ENCODE data around the gene MALSU1. TPM values are rescaled to one million over a fixed set of nuclear protein-coding genes. Genes with fewer than 3 reads are reported as not detected.
"Not testable (repeated sequence)": the region's sequence is repeated elsewhere in the genome, so short reads cannot be mapped to it uniquely, and the experiment has no call there.

The MALSU1 gene
- polyA plus RNA-seq, 1 donor, result 54.0 TPM

GRCh38 chr7:23284871-23285270 is 14.3 kb upstream of the MALSU1 start:
- no peak for DNase-seq

GRCh38 chr7:23285657-23286646 is 13.2 kb upstream of the MALSU1 start:
- no peak for DNase-seq

DNA sequence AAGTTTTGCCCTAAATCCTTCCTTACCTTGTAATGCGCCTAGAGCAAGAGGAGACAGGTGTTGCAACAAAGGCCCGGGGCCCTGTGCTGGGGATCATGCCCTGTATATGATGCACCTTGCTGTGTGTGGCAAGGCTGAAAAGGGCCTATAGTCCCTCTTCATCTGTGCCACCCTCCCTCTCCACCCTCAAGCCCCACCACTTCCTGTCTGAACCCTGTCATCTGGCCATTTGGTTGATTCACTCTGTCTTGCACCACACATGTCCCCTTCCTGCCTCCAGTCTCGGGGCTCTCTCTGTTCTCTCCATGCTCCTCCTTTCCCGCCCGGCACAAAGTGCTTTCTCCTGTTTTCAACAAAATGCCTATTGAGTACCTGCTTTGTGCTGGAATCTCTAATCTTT is 11.5 kb upstream of the MALSU1 start:
- no peak for DNase-seq

DNA sequence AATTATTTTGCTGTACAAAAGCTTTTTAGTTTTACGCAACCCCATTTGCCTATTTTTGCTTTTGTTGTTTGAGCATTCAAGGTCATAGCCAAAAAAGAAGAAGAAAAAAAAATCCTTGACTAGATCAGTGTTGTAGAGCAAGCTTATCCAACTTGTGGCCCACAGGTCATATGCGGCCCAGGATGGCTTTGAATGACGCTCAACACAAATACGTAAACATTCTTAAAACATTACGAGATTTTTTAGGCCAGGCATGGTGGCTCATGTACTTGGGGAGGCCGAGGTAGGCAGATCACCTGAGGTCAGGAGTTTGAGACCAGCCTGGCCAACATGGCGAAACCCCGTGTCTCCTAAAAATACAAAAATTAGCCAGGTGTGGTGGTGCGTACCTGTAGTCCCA is 8.1 kb upstream of the MALSU1 start:
- no peak for DNase-seq

- DNase-seq, result no peak
Measured at GRCh38 chr7:23291957-23292560, 7.1 kb upstream of the MALSU1 start.

DNA sequence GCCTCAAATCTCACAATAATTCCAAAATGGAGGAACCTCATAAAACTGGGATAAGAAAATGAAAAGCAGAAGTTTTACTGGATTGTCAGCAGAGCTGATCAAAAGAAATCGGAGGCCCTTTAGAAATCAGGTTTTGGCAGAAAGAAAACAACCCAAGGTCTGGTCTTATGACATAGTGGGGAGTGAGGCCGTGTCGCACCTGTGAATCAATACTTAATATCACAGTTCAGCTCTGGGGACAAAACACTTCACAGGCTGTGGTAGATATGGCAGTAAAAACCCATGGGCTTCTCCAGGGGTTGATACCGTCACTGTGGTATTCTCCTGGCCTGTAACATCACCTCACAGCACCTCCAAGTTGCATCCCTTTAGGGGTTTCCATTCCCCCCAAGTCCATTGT is 6.5 kb upstream of the MALSU1 start:
- no peak for DNase-seq

DNA sequence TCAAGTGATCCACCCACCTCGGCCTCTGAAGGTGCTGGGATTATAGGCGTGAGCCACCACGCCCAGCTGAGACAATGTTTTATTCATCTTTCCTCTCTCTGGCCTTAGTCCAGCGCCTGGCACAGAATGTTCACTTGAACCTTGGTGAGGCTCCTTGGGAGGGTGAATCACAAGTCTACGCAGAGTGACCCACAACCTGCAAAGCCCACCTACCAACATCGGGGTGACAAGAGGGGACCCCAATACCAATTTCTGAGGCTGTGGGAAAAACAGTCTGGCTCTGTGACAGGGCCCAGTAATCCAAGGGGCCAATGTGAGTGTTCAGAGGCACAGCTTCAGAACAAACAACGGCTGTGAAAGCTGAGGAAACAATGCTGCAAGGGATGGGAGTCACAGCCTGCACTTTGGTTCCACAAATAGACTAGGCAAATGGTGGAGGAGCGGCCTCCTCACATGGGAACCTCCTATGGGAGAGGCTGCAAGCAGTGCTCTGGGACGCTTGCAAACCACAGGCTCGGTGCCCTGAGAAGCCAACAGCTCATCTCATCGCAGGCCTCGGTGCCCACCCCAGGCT is 5.6 kb upstream of the MALSU1 start:
- no peak for DNase-seq

- DNase-seq, result no peak
Measured at GRCh38 chr7:23294549-23295400, 4.4 kb upstream of the MALSU1 start.

- DNase-seq, result no peak
Measured at GRCh38 chr7:23295401-23295697, 3.8 kb upstream of the MALSU1 start.

DNA sequence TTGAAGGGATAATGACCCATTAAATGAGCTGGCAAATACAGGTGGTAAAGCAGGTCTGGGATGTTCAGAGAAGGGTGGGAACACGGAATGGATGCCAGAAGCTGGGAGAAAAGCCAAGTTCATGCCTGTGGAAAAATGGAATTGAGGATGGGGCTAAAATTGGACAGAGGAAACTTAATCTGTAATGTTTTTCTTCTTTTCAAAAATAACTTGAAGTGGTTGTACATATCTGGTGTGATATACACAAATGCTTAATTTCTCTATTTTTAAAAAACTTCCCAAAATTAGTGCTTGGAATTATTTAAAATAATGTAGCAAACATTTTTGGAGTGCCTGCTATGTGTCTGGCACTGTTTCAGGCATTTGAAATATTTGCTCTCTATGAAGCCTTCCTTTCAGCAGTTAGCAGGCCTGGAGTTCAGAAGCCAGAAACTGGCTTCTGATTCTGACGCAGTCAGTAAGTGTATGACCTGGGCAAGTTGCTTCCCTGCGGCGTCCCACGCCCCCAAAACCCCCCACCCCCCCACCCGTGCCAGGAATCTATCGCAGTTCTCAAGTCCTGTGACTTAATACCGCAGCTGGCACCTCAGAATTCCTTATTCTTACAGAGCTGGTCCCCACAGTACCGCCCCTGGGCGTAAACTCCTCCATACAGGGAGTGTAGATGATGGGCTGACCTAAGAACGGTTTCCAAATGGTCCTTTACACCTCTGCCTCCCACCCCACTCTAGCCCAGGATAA is 828 bp upstream of the MALSU1 start:
- DNase-seq, result no peak

GRCh38 chr7:23299770-23300300 is 696 bp downstream of the MALSU1 start:
- no peak for DNase-seq

DNA sequence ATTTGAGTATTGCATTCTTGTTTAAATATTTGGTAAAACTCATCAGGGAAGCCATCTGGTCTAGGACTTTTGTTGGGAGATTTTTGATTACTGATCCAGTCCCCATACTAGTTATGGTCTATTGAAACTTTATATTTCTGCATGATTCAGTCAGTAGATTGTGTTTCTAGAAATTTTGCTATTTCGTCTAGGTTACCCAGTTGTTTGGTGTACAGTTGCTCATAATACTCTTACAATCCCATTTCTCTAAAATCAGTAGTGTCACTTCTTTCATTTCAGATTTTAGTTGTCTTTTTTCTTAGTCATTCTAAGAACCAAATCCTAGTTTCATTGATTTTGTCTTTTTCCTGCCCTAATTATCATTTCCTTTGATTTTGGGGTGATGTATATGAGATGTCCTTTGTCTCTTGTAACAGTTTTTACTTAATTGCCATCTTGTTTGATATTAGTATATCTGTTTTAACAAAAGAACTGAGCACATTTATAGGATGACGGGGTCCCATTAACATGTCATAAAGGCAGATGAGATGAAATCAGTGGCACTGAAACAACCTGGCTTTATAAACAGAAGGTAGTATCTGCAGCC is 7.9 kb downstream of the MALSU1 start:
- DNase-seq, result no peak

- DNase-seq, result no peak
Measured at GRCh38 chr7:23308754-23309153, 9.6 kb downstream of the MALSU1 start.

DNA sequence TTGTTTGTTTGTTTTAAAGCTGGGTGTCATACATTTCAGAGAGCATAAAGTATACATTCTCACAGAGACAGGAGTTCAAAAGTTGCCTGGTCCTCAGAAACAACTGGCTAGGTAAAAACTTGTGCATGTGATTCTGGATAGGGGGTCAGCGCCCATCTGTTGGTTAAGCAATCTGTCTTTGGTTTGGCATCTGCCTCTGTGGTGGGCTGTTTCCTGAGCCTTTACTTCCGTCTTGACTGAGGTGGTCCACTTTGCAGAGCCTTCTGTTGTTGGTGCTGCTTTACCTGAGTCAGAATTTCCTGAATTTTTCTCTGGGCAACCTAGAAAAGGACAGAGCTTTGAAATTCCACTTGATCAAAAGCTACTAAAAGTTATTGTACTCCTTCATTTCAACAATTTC is 13.0 kb downstream of the MALSU1 start:
- DNase-seq, result not testable (repeated sequence)

DNA sequence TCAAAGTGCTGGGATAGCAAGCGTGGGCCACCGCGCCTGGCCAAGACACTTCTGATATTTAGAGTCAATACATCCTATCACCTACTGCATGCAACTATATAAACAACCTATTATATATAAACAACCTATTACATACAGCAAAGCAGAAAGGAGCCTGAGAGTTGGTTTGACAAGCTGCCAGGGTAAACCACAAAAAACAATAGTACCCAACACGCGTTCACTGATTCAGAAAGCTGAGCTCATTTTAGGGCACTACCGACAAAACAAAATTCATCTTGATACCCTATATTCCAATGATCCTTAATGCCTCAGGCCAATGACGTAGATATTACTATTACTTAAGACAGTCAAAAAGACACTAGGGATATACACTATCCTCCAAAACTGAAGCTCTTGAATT is 16.2 kb downstream of the MALSU1 start:
- DNase-seq, result no peak

- DNase-seq, result no peak
Measured at GRCh38 chr7:23331132-23331531, 32.0 kb downstream of the MALSU1 start.

DNA sequence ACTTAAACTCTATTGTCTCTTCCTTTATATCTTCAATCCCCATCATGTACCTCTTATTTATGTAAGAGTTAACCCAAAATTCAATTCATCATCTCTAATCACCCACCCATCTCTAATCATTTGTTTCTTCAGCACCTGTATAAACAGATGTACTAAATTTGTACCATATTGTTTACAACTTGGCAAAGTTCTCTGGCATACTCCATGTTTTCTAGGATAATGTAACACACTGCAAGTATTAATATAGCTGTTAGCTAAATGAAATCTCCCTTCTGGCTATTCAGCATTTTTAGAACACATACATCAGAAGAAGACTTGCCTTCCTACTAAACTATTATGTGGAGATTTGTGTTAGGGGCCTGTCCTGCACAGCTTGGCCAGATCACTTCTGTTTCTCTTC is 33.1 kb downstream of the MALSU1 start:
- no peak for DNase-seq

DNA sequence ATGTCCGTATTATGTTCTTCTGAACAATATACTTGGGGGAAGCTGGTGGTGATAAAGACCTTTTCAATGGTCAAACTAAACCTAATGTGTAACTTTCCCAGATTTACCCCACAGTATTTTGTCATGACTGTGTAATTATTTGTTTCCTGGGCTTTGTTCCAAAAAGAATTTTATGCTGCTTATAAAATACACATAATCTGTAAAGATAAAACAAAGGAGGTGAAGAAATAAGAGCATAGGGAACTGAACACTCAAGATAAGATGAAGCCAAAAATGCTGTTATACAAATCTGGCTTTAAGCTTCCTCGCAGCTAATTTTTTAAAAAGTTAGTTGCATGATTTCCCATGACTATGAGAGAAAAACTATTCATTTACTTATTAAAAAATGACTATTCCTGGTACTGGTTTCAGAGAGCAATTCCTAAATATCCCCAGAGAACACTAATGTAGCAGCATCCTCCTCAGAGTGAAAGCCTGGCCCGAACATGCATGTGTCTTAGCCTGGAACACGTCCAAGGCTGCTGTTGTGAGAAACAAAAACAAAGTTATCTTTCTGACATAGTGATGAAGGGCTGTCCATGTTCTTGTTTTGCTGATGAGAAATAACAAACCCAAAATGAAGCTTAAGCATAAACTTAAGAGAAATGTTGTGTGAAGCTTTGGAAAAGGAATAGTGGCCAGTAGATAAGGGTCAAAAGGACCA is 33.9 kb downstream of the MALSU1 start:
- no peak for DNase-seq

DNA sequence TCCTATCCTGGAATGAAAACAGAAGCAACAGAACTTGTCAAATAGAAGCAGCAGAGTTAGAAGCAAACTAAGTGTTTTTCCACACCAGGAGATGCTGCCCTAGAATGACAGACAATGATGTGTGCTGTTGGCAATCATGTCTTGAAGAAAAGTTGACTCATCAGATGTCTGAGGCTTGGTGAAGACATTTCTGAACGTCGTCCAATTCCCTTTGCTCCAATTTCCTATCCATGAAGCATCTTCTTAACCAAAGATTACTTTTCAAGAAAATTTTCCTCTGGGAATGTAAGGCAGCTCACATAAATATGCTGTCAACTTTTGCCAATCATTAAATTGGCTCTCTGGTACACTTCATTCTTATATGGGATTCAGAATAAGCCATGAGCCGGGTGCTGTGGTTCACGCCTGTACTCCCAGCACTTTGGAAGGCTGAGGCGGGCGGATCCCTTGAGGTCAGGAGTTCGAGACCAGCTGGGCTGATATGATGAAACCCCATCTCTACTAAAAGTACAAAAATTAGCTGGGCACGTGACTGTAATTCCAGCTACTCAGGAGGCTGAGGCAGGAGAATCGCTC is 34.6 kb downstream of the MALSU1 start:
- no peak for DNase-seq

GRCh38 chr7:23334482-23335056 is 35.4 kb downstream of the MALSU1 start:
- no peak for DNase-seq

Data from left kidney (tissue), 2 donors.